Progenitor cell of endocrine pancreas (in vitro differentiated cells): ENCODE data around the gene CRIP2. TPM values are rescaled to one million over a fixed set of nuclear protein-coding genes. Genes with fewer than 3 reads are reported as not detected.
A peak's percentile ranks its signal among the peaks of the same experiment; 100 is the strongest.

Experiments
- DNase-seq: peaks from one replicate; pipeline ENCODE4 v3.0.0; 2021; ENCODE audit warnings: low spot score; ENCODE audit not compliant: unreplicated experiment
- H3K27ac Mint-ChIP-seq: 2 replicates; pipeline ENCODE4 v1.8.0; 2021; ENCODE audit warnings: mild to moderate bottlenecking, moderate library complexity, mixed read lengths
- H3K27me3 Mint-ChIP-seq: 2 replicates; pipeline ENCODE4 v1.8.0; 2021; ENCODE audit warnings: mixed read lengths
- H3K36me3 Mint-ChIP-seq: 2 replicates; pipeline ENCODE4 v1.8.0; 2022; ENCODE audit warnings: mixed read lengths; ENCODE audit not compliant: insufficient read depth
- H3K4me1 Mint-ChIP-seq: 2 replicates; pipeline ENCODE4 v1.8.0; 2021; ENCODE audit warnings: low read depth, mixed read lengths
- H3K4me3 Mint-ChIP-seq: 2 replicates; pipeline ENCODE4 v1.8.0; 2021; ENCODE audit warnings: low read depth, mild to moderate bottlenecking, moderate library complexity, mixed read lengths
- H3K9me3 Mint-ChIP-seq: 2 replicates; pipeline ENCODE4 v1.8.0; 2021; ENCODE audit warnings: low read depth, mixed read lengths
- CTCF ChIP-seq: fragments of 200-600 bp; sonication (generic); IDR thresholded peaks from one replicate; pipeline ENCODE4 v1.5.0; 2021; ENCODE audit warnings: antibody characterized with exemption, mild to moderate bottlenecking; ENCODE audit not compliant: unreplicated experiment
- total RNA-seq: library from RNA; stranded (reverse); gene quantifications from 2 replicates; pipeline ENCODE4 v1.2.1, GENCODE V29; 2021

The CRIP2 gene
- total RNA-seq, 1 donor from 2014 or later: 19.6 TPM

GRCh38 chr14:105447651-105448640 lies 26.7 kb upstream of the CRIP2 start:
- no peak overlapping the region for H3K4me3 Mint-ChIP-seq
- peaks cover 5% of the 10 kb centered on the region for H3K36me3 Mint-ChIP-seq
- no peaks in the 10 kb centered on the region for H3K9me3 Mint-ChIP-seq
- no peaks in the 10 kb centered on the region for H3K27me3 Mint-ChIP-seq
- no peaks in the 10 kb centered on the region for H3K4me1 Mint-ChIP-seq
- H3K27ac Mint-ChIP-seq: no peak overlapping the region
- DNase-seq: no peak
- TF ChIP-seq CTCF: no peak

- TF ChIP-seq CTCF: peak; percentile 72
- DNase-seq: peak; percentile 42
- Mint-ChIP-seq H3K9me3 (no peaks in the 10 kb centered on the region), H3K27ac (no peak overlapping the region), H3K27me3 (no peaks in the 10 kb centered on the region), H3K4me3 (no peak overlapping the region), H3K36me3 (peaks cover 8% of the 10 kb centered on the region), H3K4me1 (no peaks in the 10 kb centered on the region)
Measured at GRCh38 chr14:105448706-105449111, 25.9 kb upstream of the CRIP2 start.

- Mint-ChIP-seq H3K9me3 (no peaks in the 10 kb centered on the region), H3K4me3 (no peak overlapping the region), H3K27me3 (no peaks in the 10 kb centered on the region), H3K4me1 (no peaks in the 10 kb centered on the region), H3K27ac (no peak overlapping the region), H3K36me3 (peaks cover 9% of the 10 kb centered on the region)
- DNase-seq: no peak
- no peak for TF ChIP-seq CTCF
Measured at GRCh38 chr14:105449276-105450122, 25.1 kb upstream of the CRIP2 start.

GRCh38 chr14:105450123-105450505 lies 24.5 kb upstream of the CRIP2 start:
- H3K27me3 Mint-ChIP-seq: no peaks in the 10 kb centered on the region

More at GRCh38 chr14:105450123-105450505, 24.5 kb upstream of the CRIP2 start:
- Mint-ChIP-seq H3K36me3 (peaks cover 9% of the 10 kb centered on the region), H3K4me3 (no peak overlapping the region), H3K4me1 (no peaks in the 10 kb centered on the region), H3K27ac (no peak overlapping the region), H3K9me3 (no peaks in the 10 kb centered on the region)
- DNase-seq: no peak
- no peak for TF ChIP-seq CTCF
